Measurements from ENCODE around the gene MITF.

The MITF gene

DNA sequence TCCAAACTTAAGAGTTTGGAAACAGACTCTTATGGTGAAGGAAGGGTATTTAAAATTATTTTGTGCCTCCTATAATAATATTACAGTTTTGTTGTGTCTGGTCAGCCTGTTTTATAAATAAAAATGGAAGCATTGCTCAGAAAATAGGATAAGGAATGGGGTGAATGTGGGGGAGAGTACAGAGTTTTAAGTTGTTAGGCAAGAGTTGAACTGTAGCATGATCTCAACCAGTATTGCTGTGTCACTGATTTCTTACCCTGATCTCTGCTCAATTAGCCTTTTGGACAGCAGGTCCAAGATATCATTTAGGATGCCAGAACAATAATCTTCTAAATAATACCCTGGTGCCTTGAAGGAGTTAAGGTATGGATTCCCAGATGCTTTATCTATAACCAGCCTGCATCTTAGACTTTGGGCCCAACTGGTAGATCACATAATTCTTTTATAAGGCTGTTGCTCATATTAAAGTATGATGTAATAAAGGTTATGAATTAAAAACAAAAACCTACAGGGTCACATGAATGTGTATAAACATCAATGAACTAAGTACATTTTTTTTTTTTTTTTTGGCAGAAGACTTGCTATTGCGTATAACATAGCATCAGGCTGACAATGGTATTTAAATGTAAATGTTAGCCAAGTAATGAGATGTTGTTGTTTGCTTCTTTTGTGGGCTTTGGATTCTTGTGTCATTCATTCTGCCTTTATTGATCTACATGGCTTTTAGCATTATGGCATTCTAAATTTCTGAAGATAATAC is 70.0 kb downstream of the MITF start:
- DNase-seq (ENCODE audit: low spot score): no peak

GRCh38 chr3:69811452-69812401 is 72.5 kb downstream of the MITF start:
- no peak for TF ChIP-seq CTCF (IDR thresholded peaks at IDR 0.05; ENCODE audit: extremely low read depth, missing control alignments)
- no peak for DNase-seq (ENCODE audit: low spot score)

More for the DNA sequence above, 70.0 kb downstream of the MITF start:
- no peak for TF ChIP-seq CTCF (IDR thresholded peaks at IDR 0.05; ENCODE audit: extremely low read depth, missing control alignments)

- TF ChIP-seq CTCF (IDR thresholded peaks at IDR 0.05; ENCODE audit: extremely low read depth, missing control alignments): no peak
- DNase-seq (ENCODE audit: low spot score): no peak
Measured at GRCh38 chr3:69815970-69816369, 76.7 kb downstream of the MITF start.

- DNase-seq (ENCODE audit: low spot score): no peak
- no peak for TF ChIP-seq CTCF (IDR thresholded peaks at IDR 0.05; ENCODE audit: extremely low read depth, missing control alignments)
Measured at GRCh38 chr3:69817988-69818387, 78.7 kb downstream of the MITF start.

DNA sequence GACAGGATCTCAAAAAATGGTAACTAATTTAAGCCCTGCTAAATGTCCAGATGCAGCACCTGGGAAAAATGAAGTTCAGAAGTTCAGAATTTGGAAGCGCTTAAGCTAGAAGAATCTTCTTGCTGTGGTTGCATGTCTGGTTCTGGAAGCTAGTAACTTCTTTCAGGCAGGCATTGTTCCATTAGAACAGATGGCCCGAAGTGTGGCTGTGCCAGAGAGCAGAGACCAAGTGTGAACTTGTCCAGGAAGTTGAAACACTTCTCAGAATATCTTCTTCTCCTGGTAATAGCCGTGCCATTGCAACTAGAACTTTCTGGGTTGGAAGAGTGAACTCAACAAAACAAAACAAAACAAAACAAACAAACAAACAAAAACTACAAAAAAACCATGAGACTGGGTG is 80.0 kb downstream of the MITF start:
- no peak for TF ChIP-seq CTCF (IDR thresholded peaks at IDR 0.05; ENCODE audit: extremely low read depth, missing control alignments)
- no peak for DNase-seq (ENCODE audit: low spot score)

DNA sequence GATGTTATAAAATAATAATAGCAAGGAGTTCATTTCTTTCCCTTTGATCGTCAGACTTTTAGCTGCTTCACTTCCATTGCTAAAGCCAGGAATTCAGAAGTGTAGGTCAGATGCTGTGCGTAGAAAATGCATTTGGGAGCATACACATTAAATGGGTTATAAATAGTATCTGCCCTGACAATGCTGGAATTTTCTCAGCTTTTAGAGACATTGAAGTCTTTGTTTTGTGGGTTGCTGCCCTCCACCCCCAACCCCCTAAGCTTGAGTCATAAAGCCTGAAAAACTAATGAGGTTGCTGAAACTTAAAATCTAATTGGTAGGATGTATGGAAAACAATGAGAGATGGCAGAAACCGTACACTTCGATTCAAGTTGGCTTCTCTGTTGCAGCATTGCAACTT is 81.9 kb downstream of the MITF start:
- no peak for TF ChIP-seq CTCF (IDR thresholded peaks at IDR 0.05; ENCODE audit: extremely low read depth, missing control alignments)
- no peak for DNase-seq (ENCODE audit: low spot score)

GRCh38 chr3:69823743-69824142 is 84.5 kb downstream of the MITF start:
- DNase-seq (ENCODE audit: low spot score): no peak
- TF ChIP-seq CTCF (IDR thresholded peaks at IDR 0.05; ENCODE audit: extremely low read depth, missing control alignments): no peak

Data from GM20000 (cell line).